GM18867 (cell line): ENCODE data around the gene HOXD9.

ENCODE experiments used
- ATAC-seq: cut with Tn5 transposase; IDR thresholded peaks from one replicate; pipeline ENCODE4 v1.9.1; 2021; ENCODE audit warnings: mild to moderate bottlenecking, moderate library complexity; ENCODE audit not compliant: unreplicated experiment

HOXD9 gene

DNA sequence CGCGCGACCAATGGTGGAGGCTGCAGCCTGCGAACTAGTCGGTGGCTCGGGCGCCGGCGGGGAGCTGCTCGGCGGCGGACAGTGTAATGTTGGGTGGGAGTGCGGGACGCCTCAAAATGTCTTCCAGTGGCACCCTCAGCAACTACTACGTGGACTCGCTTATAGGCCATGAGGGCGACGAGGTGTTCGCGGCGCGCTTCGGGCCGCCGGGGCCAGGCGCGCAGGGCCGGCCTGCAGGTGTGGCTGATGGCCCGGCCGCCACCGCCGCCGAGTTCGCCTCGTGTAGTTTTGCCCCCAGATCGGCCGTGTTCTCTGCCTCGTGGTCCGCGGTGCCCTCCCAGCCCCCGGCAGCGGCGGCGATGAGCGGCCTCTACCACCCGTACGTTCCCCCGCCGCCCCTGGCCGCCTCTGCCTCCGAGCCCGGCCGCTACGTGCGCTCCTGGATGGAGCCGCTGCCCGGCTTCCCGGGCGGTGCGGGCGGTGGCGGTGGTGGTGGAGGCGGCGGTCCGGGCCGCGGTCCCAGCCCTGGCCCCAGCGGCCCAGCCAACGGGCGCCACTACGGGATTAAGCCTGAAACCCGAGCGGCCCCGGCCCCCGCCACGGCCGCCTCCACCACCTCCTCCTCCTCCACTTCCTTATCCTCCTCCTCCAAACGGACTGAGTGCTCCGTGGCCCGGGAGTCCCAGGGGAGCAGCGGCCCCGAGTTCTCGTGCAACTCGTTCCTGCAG is at the start of gene HOXD9:
Gene HOXD9 (plus strand): TSS at position 37 of the 728 bp plus-strand sequence. CDS start 50 bp downstream, at position 87.
- ATAC-seq, result no peak

DNA sequence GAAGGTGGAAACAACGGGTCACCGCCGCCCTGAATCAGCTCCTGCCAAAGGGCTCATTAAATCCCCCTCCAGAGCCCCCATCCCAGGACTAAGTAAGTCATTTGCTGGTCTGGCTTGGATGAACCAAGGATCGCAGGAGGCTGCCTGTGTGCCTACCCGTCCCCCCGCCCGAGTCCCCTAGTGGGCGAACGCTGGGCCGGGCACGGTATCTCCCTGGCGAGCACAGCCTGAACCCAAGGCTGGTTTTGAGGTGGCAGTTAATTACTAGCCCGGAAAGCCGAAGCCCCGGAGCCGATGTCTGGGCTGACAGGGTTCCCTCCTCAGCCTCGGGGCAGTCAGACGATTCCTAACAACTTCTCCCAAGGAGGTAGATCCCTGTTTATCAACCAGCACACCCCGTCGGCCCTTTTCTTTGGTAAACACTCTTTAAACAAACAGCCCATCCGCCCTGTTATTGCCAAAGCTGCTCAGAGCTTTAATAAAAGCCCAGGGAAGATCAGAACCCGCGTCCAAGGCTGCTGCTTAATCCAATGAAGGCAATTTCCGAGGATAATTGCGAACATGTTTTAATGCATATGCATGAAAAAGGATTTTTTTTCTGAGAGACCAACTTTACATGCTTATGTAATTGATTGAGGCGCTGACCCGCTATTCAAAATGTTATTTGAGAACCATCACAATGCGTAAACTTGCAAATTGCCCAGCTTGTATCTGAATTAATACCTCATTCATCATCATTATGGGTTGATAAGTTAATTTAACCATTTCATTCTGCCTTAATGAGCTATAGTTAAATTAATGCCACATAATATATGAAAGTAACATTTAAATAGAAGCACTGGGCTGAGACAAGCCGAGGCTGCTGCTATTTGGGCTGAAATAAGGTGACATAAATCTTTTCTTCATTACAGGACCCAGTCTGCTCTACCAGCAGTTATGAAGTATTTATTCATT is 49.3 kb upstream of the HOXD9 start:
- no peak for ATAC-seq

- ATAC-seq, result no peak
Observed at GRCh38 chr2:176074919-176075425, 47.5 kb upstream of the HOXD9 start.

- no peak for ATAC-seq
Observed at GRCh38 chr2:176075481-176075880, 47.0 kb upstream of the HOXD9 start.

- no peak for ATAC-seq
Observed at GRCh38 chr2:176076063-176076462, 46.5 kb upstream of the HOXD9 start.

- no peak for ATAC-seq
Observed at GRCh38 chr2:176076796-176077195, 45.7 kb upstream of the HOXD9 start.

- ATAC-seq, result no peak
Observed at GRCh38 chr2:176078541-176079284, 43.8 kb upstream of the HOXD9 start.

- no peak for ATAC-seq
Observed at GRCh38 chr2:176079285-176079830, 43.2 kb upstream of the HOXD9 start.

DNA sequence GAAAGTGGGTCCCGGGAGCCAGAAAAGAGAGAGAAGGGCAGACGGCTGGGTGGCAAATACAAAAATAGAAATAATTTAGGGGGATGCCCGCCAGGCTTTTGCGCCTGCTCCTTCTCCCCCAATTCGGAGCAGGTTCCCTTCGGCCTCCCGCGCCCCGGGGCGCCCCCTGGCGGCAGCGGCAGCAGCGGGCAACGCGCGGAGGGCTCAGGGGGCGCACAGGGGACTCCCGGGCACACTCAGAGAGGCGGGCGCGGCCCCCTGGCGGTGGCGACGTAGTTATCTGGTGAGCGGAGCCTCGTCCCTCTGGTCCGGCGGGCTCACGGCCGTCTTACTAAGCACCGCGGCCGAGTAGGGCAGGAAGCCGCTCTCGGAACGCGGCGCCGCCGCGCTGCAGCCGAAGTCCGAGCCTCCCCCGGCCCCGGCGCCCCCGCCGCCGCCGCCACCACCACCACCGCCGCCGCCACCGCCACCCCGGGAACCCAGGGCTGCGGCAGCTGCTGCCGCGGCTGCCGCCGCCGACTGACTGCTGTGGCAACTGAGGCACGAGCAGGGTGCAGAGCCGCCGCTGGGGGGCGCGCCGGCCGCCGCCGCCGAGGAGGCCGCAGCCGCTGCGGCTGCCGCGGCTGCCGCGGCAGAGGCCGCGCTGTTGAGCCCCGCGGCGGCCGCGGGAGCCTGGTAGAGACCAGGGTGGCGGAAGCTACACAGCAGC is 42.5 kb upstream of the HOXD9 start:
- no peak for ATAC-seq

DNA sequence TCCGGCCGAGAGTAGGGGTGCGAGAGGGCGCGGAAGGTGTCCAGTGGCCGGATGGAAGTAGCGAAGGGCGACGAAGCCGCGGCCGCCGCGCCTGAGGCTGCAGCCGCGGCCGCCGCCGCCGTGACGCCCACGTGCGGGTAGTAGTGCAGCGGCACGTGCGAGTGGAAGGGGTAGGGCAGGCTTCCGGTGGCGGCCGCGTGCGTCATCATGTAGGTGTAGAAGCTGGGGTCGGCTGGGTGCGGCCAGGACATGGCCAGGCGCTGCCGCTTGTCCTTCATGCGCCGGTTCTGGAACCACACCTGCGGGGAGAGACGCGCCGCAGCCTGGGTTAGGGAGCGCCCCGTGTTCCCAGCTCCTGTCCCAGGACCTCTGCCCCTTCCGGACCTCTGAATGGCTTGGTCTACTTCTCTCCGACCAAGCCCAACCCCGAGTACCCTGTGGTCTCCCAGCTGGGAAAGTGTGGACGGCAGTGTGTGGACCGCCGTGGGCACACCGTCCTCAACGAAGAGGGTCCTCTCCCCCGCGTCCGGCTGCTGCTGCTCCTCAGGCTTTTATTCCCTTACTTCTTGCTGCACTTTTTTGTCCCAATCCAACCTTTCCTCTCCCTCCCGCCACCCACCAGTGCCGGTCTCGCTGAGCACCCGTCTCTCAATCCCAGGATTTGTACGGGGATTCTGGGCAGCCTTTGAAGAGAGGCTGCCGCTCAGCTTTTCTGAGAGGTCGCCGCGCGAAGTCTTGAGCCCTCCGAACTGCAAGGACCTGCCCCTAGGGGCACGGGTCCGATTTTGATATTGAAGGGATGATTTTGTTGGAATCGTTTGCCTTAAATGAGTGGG is 41.8 kb upstream of the HOXD9 start:
- ATAC-seq, result no peak

DNA sequence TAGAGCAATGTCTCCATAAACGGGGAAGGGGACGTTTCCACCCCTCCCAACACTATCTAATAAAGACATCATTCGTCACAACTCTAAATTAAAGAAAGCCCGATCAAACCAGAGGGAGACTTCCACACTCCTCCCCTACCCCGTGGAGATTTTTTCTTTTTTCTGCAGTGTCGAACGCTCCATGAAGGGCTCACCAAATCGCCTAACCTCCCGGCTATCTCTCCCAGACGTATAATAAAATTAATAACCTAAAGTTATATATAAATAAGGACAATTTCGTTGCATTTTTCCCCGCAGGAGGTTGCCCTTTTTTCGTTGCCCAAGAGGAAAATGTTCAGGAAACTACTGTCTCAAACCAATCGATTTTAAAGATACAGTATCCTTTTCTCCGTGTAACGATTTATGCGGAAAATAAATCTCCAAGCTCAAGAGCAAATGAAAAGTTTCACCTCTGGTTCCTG is 41.1 kb upstream of the HOXD9 start:
- no peak for ATAC-seq

- no peak for ATAC-seq
Observed at GRCh38 chr2:176081837-176082524, 40.5 kb upstream of the HOXD9 start.

GRCh38 chr2:176082525-176082823 is 40.0 kb upstream of the HOXD9 start:
- ATAC-seq, result no peak

DNA sequence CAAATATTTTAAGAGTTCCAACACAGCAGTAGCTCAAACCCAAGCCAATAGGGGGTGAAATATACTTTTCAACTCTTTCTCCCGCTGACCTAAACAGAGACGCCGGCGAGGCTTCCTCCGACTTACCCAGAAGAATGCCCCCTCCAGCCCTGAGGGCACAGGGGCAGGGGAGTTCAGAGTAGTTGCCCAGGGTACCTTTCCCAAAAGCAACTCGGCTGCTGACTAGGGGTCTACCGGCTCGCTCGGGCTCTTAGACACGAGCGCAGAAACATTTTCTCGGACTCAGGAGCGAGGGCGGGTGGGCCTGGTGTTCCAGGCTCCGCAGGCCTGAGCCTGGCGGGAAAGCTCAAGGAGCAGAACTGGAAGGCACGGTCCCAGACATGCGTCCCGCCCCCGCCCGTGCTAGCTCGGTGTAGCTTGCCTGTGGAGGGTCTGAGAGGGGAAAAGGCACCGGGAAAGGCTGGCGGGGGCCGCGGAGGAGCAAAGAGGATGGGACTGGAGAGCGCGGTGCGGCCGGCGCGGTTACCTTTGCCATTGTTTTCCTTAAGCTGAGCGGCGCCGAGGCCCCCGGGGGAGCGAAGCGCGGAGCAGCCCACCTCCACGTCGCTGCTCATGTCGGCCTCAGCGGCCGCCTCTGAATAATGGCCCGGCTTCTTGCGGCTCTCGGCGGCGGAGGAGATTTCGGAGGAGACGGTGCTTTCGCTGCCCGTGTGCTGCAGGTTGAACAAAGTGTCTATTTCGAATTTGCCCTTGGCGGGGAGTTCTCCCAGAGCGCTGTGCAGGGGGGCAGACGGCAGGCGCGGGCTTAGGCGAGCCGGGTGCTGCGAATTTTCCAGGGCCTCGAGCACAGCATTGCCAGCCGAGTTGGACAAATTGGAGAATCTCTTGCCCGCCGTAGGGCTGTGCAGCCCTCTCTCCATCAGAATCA is 39.4 kb upstream of the HOXD9 start:
- no peak for ATAC-seq

DNA sequence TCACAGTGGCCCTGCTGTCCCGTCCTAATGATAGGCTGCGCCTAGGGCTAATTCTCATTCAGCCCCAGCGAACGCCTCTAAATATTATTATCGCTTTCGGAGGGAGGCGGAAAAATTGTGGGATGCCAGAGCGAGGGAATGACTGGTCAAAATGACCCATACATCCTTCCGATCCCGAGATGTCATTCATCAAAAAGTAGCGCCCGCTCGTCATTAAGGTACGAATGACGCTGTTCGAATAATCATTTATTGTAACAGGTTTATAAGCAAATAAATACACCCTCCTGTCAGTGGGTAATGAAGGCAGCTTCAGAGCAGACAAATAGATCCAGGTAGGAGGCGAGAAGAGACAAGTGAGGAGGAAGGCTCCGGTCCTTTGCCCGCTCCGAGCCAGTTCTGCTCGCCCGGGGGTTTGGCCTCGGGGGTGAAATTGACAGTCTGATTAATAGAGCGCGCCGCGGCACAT is 38.7 kb upstream of the HOXD9 start, which contains the start of gene EVX2:
Gene EVX2 (minus strand): TSS at position 167 of the 466 bp plus-strand sequence. CDS start 186 bp downstream, outside the sequence.
- ATAC-seq, result no peak

GRCh38 chr2:176084611-176085119 is 37.9 kb upstream of the HOXD9 start:
- ATAC-seq, result no peak

GRCh38 chr2:176085120-176085788 is 37.3 kb upstream of the HOXD9 start:
- ATAC-seq, result no peak
